CD4-positive, CD25-positive, alpha-beta regulatory T cell (primary cell): ENCODE data around the gene NUBP2. TPM values are rescaled to one million over a fixed set of nuclear protein-coding genes. Genes with fewer than 3 reads are reported as not detected.

Experiments used
- ATAC-seq, 2 donors: fragments of 150-1000 bp; cut with Tn5 transposase; one replicate each; pipeline ENCODE4 v1.10.0; 2021; ENCODE audit warnings: low read depth in 2 of 2, moderate number of reproducible peaks in 2 of 2, moderate library complexity in 1 of 2
- DNase-seq, 3 donors: peaks; one replicate each; pipeline versions ENCODE4 v3.0.0 to v3.0.0-alpha.2; 2012 to 2022; ENCODE audit warnings: mixed read lengths in 1 of 3
- H3K27ac ChIP-seq: one replicate; pipeline ENCODE4 v1.7.0; 2013; ENCODE audit warnings: mild to moderate bottlenecking, low read length; ENCODE audit not compliant: insufficient read depth, poor library complexity, severe bottlenecking
- H3K27me3 ChIP-seq: one replicate; pipeline ENCODE4 v1.7.0; 2013; ENCODE audit warnings: low read length; ENCODE audit not compliant: control insufficient read depth, insufficient read depth
- H3K36me3 ChIP-seq: one replicate; pipeline ENCODE4 v1.7.0; 2013; ENCODE audit warnings: mild to moderate bottlenecking, low read length, moderate library complexity; ENCODE audit not compliant: control insufficient read depth, insufficient read depth
- H3K4me1 ChIP-seq: 2 replicates; pipeline ENCODE4 v1.7.0; 2013; ENCODE audit warnings: mild to moderate bottlenecking, low read length; ENCODE audit not compliant: insufficient read depth, control insufficient read depth, poor library complexity, severe bottlenecking
- H3K4me3 ChIP-seq: one replicate; pipeline ENCODE4 v1.7.0; 2013; ENCODE audit warnings: low read depth, mild to moderate bottlenecking, low read length, moderate library complexity
- H3K9me3 ChIP-seq, 2 experiments: 1 replicate in 1 of 2; 2 replicates in 1 of 2; pipeline ENCODE4 v1.7.0; 2013; ENCODE audit warnings: low read length in 2 of 2, mild to moderate bottlenecking in 1 of 2, moderate library complexity in 1 of 2; ENCODE audit not compliant: control insufficient read depth in 2 of 2
- H3K27ac Mint-ChIP-seq, 3 donors: one replicate each; pipeline ENCODE4 v1.8.0; 2020 to 2022; ENCODE audit warnings: mild to moderate bottlenecking in 3 of 3, mixed read lengths in 3 of 3, moderate library complexity in 2 of 3
- H3K27me3 Mint-ChIP-seq: one replicate; pipeline ENCODE4 v1.8.0; 2022; ENCODE audit warnings: mild to moderate bottlenecking, mixed read lengths
- H3K36me3 Mint-ChIP-seq: one replicate; pipeline ENCODE4 v1.8.0; 2020; ENCODE audit warnings: mixed read lengths
- H3K4me1 Mint-ChIP-seq, 4 donors: one replicate each; pipeline ENCODE4 v1.8.0; 2020 to 2022; ENCODE audit warnings: mixed read lengths in 4 of 4, mild to moderate bottlenecking in 1 of 4
- H3K4me3 Mint-ChIP-seq, 4 donors: one replicate each; pipeline ENCODE4 v1.8.0; 2020 to 2022; ENCODE audit warnings: mild to moderate bottlenecking in 4 of 4, mixed read lengths in 4 of 4, moderate library complexity in 3 of 4
- H3K9me3 Mint-ChIP-seq, 7 donors: one replicate each; pipeline ENCODE4 v1.8.0; 2020 to 2022; ENCODE audit warnings: mixed read lengths in 7 of 7, mild to moderate bottlenecking in 3 of 7, moderate library complexity in 2 of 7
- polyA plus RNA-seq, 4 donors: library from polyadenylated mRNA; unstranded; fragments of 300-500 nt; fragmentation: Illumina TruSeq; gene quantifications; one replicate each; pipeline ENCODE4 v1.2.3, GENCODE V29; 2021
- total RNA-seq: library from RNA; stranded (reverse); gene quantifications from one replicate; pipeline ENCODE4 v1.2.3, GENCODE V29; 2022

The NUBP2 gene
- total and polyA plus RNA-seq, 5 donors from 2014 or later = 41.6 to 104 (median 95.3) TPM

- ATAC-seq (no peak), DNase-seq (no peak)
- H3K27me3 Mint-ChIP-seq = no peaks in the 10 kb centered on the region
- H3K4me1 Mint-ChIP-seq = no peaks in the 10 kb centered on the region
- Histone ChIP-seq H3K9me3 (no peaks in the 10 kb centered on the region), H3K27ac (no peak overlapping the region), H3K27me3 (no peaks in the 10 kb centered on the region), H3K36me3 (peaks cover 28% of the 10 kb centered on the region), H3K4me1 (no peaks in the 10 kb centered on the region), H3K4me3 (no peak overlapping the region)
- H3K36me3 Mint-ChIP-seq = peaks cover 6% of the 10 kb centered on the region
- no peak overlapping the region for H3K4me3 Mint-ChIP-seq
- peaks cover 0 to 2% (median 0%) of the 10 kb centered on the region in 7 donors for H3K9me3 Mint-ChIP-seq
- no peak overlapping the region for H3K27ac Mint-ChIP-seq
Observed at GRCh38 chr16:1762196-1762878, 20.4 kb upstream of the NUBP2 start.

- Mint-ChIP-seq H3K36me3 (peaks cover 8% of the 10 kb centered on the region), H3K27ac (no peak overlapping the region)
- H3K36me3 ChIP-seq = peaks cover 28% of the 10 kb centered on the region
Observed at GRCh38 chr16:1762879-1763520, 19.8 kb upstream of the NUBP2 start.

GRCh38 chr16:1763521-1764511 lies 18.9 kb upstream of the NUBP2 start:
- H3K9me3 Mint-ChIP-seq = peaks cover 0 to under 1% (median 0%) of the 10 kb centered on the region in 7 donors
- no peak overlapping the region for H3K4me3 ChIP-seq
- H3K4me1 ChIP-seq = no peaks in the 10 kb centered on the region
- no peak overlapping the region for H3K27ac Mint-ChIP-seq
- DNase-seq (no peak), ATAC-seq (no peak)
- H3K27me3 Mint-ChIP-seq = no peaks in the 10 kb centered on the region
- no peak overlapping the region for H3K4me3 Mint-ChIP-seq
- H3K36me3 Mint-ChIP-seq = peaks cover 10% of the 10 kb centered on the region
- H3K36me3 ChIP-seq = peaks cover 28% of the 10 kb centered on the region
- no peaks in the 10 kb centered on the region for H3K4me1 Mint-ChIP-seq
- no peak overlapping the region for H3K27ac ChIP-seq
- H3K27me3 ChIP-seq = no peaks in the 10 kb centered on the region
- H3K9me3 ChIP-seq = no peaks in the 10 kb centered on the region

More at GRCh38 chr16:1762879-1763520, 19.8 kb upstream of the NUBP2 start:
- H3K27me3 Mint-ChIP-seq = no peaks in the 10 kb centered on the region
- no peak overlapping the region for H3K27ac ChIP-seq
- H3K9me3 ChIP-seq = no peaks in the 10 kb centered on the region
- no peaks in the 10 kb centered on the region for H3K27me3 ChIP-seq
- no peaks in the 10 kb centered on the region for H3K4me1 ChIP-seq
- H3K9me3 Mint-ChIP-seq = peaks cover 0 to 2% (median 0%) of the 10 kb centered on the region in 7 donors
- H3K4me3 ChIP-seq = no peak overlapping the region
- H3K4me1 Mint-ChIP-seq = no peaks in the 10 kb centered on the region
- no peak overlapping the region for H3K4me3 Mint-ChIP-seq
- DNase-seq (no peak), ATAC-seq (no peak)

DNA sequence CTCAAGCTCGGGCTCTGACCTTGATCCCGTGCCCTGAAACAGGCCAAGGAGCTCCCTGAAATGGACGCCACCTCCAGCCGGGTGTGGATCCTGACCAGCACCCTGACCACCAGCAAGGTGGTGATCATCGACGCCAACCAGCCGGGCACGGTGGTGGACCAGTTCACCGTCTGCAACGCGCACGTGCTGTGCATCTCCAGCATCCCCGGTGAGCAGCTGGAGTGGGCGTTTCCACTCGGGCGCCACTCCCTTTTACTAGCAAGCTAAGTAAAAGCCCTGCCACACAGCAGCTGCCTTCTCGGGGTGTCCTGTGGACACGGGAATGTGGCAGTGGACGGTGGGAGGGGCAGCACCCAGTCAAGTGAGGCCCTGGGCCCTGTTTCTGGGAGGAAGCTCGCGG lies 17.8 kb upstream of the NUBP2 start:
- ATAC-seq (no peak), DNase-seq (no peak)
- Mint-ChIP-seq H3K27ac (no peak overlapping the region), H3K9me3 (no peaks in the 10 kb centered on the region), H3K4me1 (no peaks in the 10 kb centered on the region), H3K27me3 (no peaks in the 10 kb centered on the region), H3K36me3 (peaks cover 10% of the 10 kb centered on the region), H3K4me3 (no peak overlapping the region)
- H3K4me3 ChIP-seq = no peak overlapping the region
- no peaks in the 10 kb centered on the region for H3K9me3 ChIP-seq
- peaks cover 5% of the 10 kb centered on the region for H3K4me1 ChIP-seq
- H3K27me3 ChIP-seq = no peaks in the 10 kb centered on the region
- peaks cover 28% of the 10 kb centered on the region for H3K36me3 ChIP-seq
- H3K27ac ChIP-seq = no peak overlapping the region

DNA sequence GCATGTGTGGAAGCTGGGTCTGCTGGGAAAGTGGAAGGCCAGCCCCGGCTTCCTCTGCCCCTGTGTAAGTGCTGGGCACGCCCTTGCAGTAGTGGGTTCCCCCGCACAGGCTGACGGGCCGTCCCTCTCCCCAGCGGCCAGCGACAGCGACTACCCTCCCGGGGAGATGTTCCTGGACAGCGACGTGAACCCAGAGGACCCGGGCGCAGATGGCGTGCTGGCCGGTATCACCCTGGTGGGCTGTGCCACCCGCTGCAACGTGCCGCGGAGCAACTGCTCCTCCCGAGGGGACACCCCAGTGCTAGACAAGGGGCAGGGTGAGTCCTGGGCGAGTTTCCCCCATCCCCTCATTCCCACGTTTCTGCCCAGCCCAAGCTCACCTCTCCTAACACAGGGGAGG lies 16.9 kb upstream of the NUBP2 start:
- peaks cover 13% of the 10 kb centered on the region for H3K4me1 ChIP-seq
- H3K27ac ChIP-seq = no peak overlapping the region
- no peak overlapping the region for H3K4me3 ChIP-seq
- no peaks in the 10 kb centered on the region for H3K9me3 ChIP-seq
- ATAC-seq (no peak), DNase-seq (no peak)
- Mint-ChIP-seq H3K36me3 (peaks cover 10% of the 10 kb centered on the region), H3K9me3 (no peaks in the 10 kb centered on the region), H3K27ac (no peak overlapping the region), H3K27me3 (no peaks in the 10 kb centered on the region), H3K4me1 (peaks cover 0 to 3% (median 0%) of the 10 kb centered on the region in 4 donors), H3K4me3 (no peak overlapping the region)
- no peaks in the 10 kb centered on the region for H3K27me3 ChIP-seq
- peaks cover 22% of the 10 kb centered on the region for H3K36me3 ChIP-seq

DNA sequence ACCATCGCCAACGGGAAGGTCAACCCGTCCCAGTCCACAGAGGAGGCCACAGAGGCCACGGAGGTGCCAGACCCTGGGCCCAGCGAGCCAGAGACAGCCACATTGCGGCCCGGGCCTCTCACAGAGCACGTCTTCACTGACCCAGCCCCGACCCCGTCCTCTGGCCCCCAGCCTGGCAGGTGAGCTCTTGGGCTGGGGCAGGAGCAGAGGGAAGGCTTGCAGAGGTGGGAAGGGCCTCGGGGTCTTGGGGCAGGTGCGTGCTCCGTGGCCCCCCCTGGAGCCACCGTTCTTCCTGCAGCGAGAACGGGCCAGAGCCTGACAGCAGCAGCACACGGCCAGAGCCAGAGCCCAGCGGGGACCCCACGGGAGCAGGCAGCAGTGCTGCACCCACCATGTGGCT lies 16.5 kb upstream of the NUBP2 start:
- no peaks in the 10 kb centered on the region for H3K9me3 Mint-ChIP-seq
- Histone ChIP-seq H3K27me3 (no peaks in the 10 kb centered on the region), H3K36me3 (peaks cover 20% of the 10 kb centered on the region), H3K27ac (no peak overlapping the region), H3K9me3 (no peaks in the 10 kb centered on the region), H3K4me3 (no peak overlapping the region), H3K4me1 (peaks cover 16% of the 10 kb centered on the region)
- DNase-seq = no peak
- H3K4me3 Mint-ChIP-seq = no peak overlapping the region
- H3K4me1 Mint-ChIP-seq = peaks cover 0 to 3% (median 0%) of the 10 kb centered on the region in 4 donors
- ATAC-seq = no peak
- H3K27me3 Mint-ChIP-seq = no peaks in the 10 kb centered on the region
- peaks cover 8% of the 10 kb centered on the region for H3K36me3 Mint-ChIP-seq
- H3K27ac Mint-ChIP-seq = no peak overlapping the region

GRCh38 chr16:1766701-1767100 lies 16.1 kb upstream of the NUBP2 start:
- peaks cover 20% of the 10 kb centered on the region for H3K36me3 ChIP-seq
- no peak for ATAC-seq
- H3K27me3 Mint-ChIP-seq = no peaks in the 10 kb centered on the region

More at GRCh38 chr16:1766701-1767100, 16.1 kb upstream of the NUBP2 start:
- no peaks in the 10 kb centered on the region for H3K27me3 ChIP-seq
- no peaks in the 10 kb centered on the region for H3K9me3 ChIP-seq
- no peak overlapping the region for H3K27ac Mint-ChIP-seq
- H3K4me3 Mint-ChIP-seq = no peak overlapping the region
- H3K4me1 ChIP-seq = peaks cover 16% of the 10 kb centered on the region
- DNase-seq = no peak
- H3K4me1 Mint-ChIP-seq = peaks cover 0 to 4% (median 0%) of the 10 kb centered on the region in 4 donors
- H3K9me3 Mint-ChIP-seq = no peaks in the 10 kb centered on the region
- no peak overlapping the region for H3K27ac ChIP-seq
- H3K4me3 ChIP-seq = no peak overlapping the region
- H3K36me3 Mint-ChIP-seq = peaks cover 3% of the 10 kb centered on the region
